Measurements from ENCODE around the gene DDX47.

The DDX47 gene

GRCh38 chr12:12813120-12814101 lies at the start of gene DDX47:
Gene DDX47, plus strand, starts transcription at chr12:12813346. Its CDS starts 22 bp downstream, at chr12:12813368.
- DNase-seq = peak; percentile 88 to 92

- no peak for DNase-seq
Measured at GRCh38 chr12:12764824-12765223, 48.3 kb upstream of the DDX47 start.

DNA sequence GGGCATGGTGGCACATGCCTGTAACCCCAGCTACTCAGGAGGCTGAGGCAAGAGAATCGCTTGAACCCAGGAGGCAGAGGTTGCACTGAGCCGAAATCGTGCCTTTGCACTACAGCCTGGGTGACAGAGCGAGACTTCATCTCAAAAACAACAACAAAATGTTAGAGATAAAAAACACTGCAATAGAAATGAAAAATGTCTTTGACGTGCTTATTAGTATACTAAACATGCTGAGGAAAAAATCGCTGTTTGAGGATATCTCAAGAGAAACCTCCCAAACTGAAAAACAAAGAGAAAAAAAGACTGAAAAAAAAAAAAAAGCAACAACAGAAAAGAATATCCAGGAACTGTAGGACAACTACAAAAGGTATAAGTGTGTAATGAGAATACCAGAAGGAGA lies 42.9 kb upstream of the DDX47 start:
- DNase-seq = no peak

DNA sequence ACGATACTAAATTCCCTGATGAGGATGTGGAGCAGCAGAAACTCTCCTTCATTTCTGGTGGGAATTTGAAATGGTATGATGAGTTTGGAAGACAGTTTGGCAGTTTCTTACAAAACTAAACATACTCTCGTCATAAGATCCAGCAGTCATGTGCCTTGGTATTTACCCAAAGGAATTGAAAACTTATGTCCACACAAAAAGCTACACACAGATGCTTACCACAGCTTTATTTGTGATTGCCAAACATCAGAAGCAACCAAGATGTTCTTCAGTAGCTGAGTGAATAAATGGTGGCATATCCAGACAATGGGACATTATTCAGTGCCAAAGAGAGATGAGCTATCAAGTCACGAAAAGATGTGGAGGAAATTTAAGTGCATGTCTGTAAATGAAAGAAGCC lies 38.4 kb upstream of the DDX47 start:
- DNase-seq = no peak

- DNase-seq = no peak
Measured at GRCh38 chr12:12776261-12776660, 36.9 kb upstream of the DDX47 start.

GRCh38 chr12:12777092-12777491 lies 36.1 kb upstream of the DDX47 start:
- no peak for DNase-seq

DNA sequence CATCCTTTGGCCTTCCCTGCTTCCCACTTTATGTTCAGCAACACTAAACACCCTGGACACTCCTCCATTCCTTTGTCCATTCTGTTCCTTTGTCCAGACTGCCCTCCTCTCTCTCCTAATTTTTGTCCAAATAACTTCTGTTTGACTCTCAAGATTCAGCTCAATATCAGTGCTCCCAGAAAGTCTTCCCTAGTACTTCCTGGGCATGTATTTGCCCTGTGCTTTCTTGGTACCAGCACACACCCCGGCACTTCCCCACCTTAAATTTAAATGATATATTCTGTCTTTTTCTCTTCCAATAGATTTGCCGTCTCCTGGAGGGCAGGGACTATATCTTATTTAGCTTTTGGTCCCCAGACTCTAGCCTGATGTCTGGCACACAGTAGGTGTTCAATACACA lies 34.1 kb upstream of the DDX47 start:
- no peak for DNase-seq

- peak; percentile 25 to 73 for DNase-seq
Measured at GRCh38 chr12:12779529-12779928, 33.6 kb upstream of the DDX47 start.

- DNase-seq = no peak
Measured at GRCh38 chr12:12784116-12784515, 29.0 kb upstream of the DDX47 start.

DNA sequence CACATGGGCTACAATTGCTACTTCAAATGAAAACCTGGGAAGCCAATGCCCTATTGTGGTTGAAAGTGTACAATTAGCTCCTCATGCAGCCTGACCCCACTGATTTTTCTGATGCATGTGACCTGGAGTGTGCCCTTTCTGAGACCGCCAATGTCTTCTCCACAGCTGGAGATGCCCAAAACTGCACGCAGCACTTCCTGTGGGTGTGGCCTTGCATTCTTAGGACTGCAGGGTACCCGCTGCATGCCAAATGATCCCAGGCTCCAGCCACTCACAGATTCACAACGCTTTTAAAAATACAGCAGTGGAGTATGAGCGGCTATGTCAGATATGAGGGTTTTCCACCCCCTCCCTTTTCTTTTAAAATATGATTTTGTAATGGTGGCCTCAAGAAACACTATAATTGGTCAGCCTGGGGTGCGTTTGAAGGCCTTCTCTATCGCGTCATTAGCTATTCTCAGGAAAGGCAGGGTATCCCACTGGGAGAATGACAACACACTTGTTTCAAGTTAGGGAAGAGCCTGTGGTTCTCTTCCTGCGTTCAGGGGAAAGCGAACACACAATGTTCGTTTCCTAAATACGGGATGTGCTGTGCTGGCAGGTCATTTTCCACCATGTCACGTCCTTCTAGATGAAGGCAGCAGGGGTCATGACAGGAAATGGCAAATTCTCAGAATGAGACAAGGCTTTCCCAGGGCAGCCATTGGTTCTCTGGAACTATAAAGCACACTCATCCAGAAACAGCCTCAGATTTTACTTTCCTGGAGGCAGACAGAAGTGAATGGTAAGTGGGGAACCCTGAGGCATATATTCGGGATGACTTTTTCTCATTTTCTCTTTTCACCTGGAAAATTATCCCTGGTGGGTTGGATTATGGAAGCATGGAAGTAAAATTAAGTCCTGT lies 28.0 kb upstream of the DDX47 start, which contains the start of gene APOLD1:
Gene APOLD1 (plus strand): TSS at position 749 of the 904 bp plus-strand sequence. CDS start 33 bp downstream, at position 782.
- DNase-seq = no peak

GRCh38 chr12:12786351-12786705 lies 26.8 kb upstream of the DDX47 start:
- DNase-seq = no peak

- peak; percentile 56 to 89 for DNase-seq
Measured at GRCh38 chr12:12786706-12787601, 26.2 kb upstream of the DDX47 start.

DNA sequence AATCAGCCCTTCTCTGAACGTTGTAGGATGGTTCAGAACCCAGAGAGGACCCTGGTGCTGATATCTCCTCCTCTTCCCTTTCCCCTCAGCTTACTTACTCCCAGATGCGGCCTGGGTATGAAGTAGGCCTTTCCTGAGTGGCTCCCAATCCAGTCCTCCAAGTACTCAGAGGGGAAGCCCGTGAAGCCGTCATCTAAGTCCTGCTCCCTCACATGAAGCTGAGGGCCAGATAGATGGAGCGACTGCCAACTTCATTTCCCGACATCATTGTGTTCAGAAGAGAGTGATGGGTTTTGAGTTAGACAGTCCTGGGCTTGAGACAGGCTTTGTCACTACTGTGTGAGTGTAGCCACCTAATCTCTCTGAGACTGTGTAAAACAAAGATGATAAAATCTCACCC lies 25.0 kb upstream of the DDX47 start:
- peak; percentile 30 to 36 for DNase-seq

DNA sequence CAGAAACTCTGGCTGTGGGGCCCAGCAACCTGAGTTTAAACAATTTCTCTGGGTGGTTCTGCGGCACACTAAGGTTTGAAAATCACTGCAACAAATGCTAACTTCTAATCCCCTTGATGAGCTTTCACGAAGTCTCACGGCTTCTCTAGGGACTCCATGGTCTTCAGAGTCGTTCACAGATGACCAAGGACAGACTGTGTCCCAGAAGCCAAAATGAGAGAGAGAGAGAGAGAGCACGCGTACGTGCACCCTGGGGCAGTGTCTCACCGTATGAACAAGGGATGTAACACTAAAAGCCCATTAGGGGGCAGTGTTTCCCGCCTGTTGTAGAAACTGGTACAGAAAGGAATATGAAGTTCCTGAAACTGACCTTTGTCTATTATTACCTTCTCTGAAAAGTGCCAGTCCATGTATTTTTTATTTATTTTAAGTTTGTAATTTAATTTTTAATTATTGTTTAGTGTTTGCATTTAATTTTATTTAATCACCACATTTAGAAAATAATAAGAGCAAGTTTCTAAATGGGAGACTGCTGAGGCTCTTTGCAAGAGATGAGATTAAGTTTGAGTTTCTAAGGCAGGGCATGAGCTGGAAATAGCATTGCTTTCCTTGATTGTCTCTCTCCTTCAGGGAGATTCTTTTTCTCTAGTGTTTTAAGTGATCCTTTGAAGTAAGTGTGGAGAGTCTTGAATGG lies 24.3 kb upstream of the DDX47 start:
- DNase-seq = peak; percentile 75 to 83

GRCh38 chr12:12790956-12791355 lies 22.2 kb upstream of the DDX47 start:
- no peak for DNase-seq

GRCh38 chr12:12791756-12792369 lies 21.3 kb upstream of the DDX47 start:
- DNase-seq = peak; percentile 59 to 89

DNA sequence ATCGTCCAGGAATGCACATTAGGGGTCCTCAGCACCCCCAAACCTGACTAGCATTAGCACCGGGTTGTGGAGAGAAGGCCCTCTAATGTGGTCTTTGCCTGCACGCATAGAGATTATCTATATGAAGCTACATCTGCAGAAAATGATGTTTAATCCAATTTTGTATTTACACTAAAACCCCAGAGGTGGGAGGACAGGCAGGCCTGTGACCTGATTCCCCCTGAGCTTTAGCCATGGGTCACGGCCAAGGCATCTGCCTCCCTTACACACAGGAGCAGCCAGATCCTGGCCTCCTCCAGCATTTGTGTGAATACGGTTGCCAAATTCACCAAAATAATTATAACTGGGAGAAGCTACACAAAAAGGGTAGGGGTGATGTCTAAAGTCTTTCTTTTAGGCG lies 20.7 kb upstream of the DDX47 start:
- peak in 1 of 2 experiments; percentile 68 for DNase-seq

DNA sequence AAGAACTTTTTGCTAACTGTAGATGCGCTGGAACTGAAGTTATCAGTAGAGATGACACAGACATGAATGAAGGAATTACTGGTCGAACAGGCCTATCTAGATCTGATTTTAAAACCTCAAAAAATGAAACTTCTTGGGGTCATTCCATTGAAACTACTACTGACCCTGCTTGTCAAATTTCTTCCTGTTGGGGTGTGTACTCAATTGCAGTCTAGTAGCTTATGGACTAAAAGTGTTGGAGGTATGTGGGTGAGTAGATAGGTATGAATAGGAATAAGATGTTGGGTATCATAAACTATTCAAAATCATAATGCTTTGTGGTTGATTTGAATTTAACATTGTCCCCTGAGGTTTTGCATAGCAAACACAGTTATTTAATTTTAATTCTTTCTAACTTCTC lies 18.5 kb upstream of the DDX47 start:
- no peak for DNase-seq

DNA sequence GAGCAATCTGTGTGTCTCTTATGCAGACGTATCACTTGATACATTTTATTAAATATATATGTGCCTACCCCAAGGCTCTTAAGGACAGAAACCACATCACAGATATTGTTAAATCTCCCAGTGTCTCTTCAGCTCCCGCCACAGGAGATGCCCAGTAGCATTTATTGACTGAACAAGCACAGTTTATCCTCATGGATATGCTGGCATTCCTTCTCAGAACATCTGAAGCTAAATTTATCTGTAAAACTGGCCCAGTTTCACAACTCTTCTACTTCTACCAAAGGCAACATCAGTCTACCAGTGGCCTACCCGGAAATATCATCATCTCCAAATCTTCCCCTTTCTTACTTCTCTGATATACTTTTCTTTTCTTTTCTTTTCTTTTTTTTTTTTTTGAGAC lies 17.0 kb upstream of the DDX47 start:
- no peak for DNase-seq

GRCh38 chr12:12796928-12797793 lies 16.0 kb upstream of the DDX47 start:
- DNase-seq = no peak

Measured in NCI-H446 (cell line).